Sigmoid colon (tissue), 7 donors: ENCODE data around the gene TIMP2. TPM values are rescaled to one million over a fixed set of nuclear protein-coding genes. Genes with fewer than 3 reads are reported as not detected.

Experiments used
- DNase-seq: peaks from one replicate; pipeline ENCODE4 v3.0.0-alpha.2; 2019
- H3K27ac ChIP-seq, 4 donors: fragments of 200-600 bp; sonication (generic); one replicate each; pipeline ENCODE4 v1.5.1; 2016 to 2019; ENCODE audit warnings: mild to moderate bottlenecking in 1 of 4
- H3K27me3 ChIP-seq, 3 donors: fragments of 200-600 bp; sonication (generic); one replicate each; pipeline ENCODE4 v1.5.1; 2019; ENCODE audit warnings: mild to moderate bottlenecking in 1 of 3
- H3K36me3 ChIP-seq, 4 donors: fragments of 200-600 bp; sonication (generic); one replicate each; pipeline ENCODE4 v1.5.1; 2016 to 2019
- H3K4me1 ChIP-seq, 4 donors: fragments of 200-600 bp; sonication (generic); one replicate each; pipeline ENCODE4 v1.5.1; 2017 to 2019
- H3K4me3 ChIP-seq, 4 donors: fragments of 200-600 bp; sonication (generic); one replicate each; pipeline ENCODE4 v1.5.1; 2017 to 2019; ENCODE audit warnings: mild to moderate bottlenecking in 2 of 4, moderate library complexity in 1 of 4
- H3K9me3 ChIP-seq, 4 donors: fragments of 200-600 bp in 3 of 4; sonication (generic) in 3 of 4; one replicate each; pipeline versions ENCODE4 v1.5.1 to v1.6.1; 2013 to 2019
- EP300 ChIP-seq, 4 donors: sonication (generic); formaldehyde crosslinking; IDR thresholded peaks; one replicate each; pipeline ENCODE4 v1.6.1; 2017; ENCODE audit warnings: antibody characterized with exemption in 4 of 4
- POLR2A ChIP-seq, 2 donors: fragments of 450-650 bp; IDR thresholded peaks; one replicate each; pipeline ENCODE4 v1.6.1; 2016; ENCODE audit warnings: antibody characterized with exemption in 2 of 2, mild to moderate bottlenecking in 2 of 2, moderate library complexity in 2 of 2
- POLR2AphosphoS5 ChIP-seq, 4 donors: sonication (generic); formaldehyde crosslinking; IDR thresholded peaks; one replicate each; pipeline ENCODE4 v1.6.1; 2017; ENCODE audit warnings: antibody characterized with exemption in 4 of 4
- WGBS, 2 donors: extraction: QIAGEN DNeasy Blood & Tissue Kit; methylation state at CpG; one replicate each; pipeline ENCODE4 v1.1.7; 2013; 5-methylcytosine and 5-hydroxymethylcytosine counted together
- intact Hi-C: fragments of 100-400 bp; cut with DNase I; formaldehyde crosslinking; loops from one replicate; pipeline ENCODE4 v1.15.1; 2023
- polyA plus RNA-seq, 3 donors: library from polyadenylated mRNA; stranded (reverse); fragments of 200-250 nt; gene quantifications; one replicate each; pipeline ENCODE4 v1.2.3, GENCODE V29; 2013
- total RNA-seq, 4 donors: library from RNA; depleted of rRNA; stranded (reverse); fragments of >200 nt; gene quantifications; one replicate each; pipeline ENCODE4 v1.1.0, GENCODE V29; 2016
- TF ChIP-seq, protein P1 (sequence below), 4 experiments: fragments of 450-650 bp in 3 of 4; fragments of 200-600 bp in 1 of 4; IDR thresholded peaks; one replicate each; pipeline ENCODE4 v1.5.1; 2016 to 2019; ENCODE audit warnings: antibody characterized with exemption in 4 of 4, mild to moderate bottlenecking in 3 of 4, moderate library complexity in 2 of 4
- donor health status: healthy with polysubstance abuse.
- donor health status: Bipolar disorder and iron deficiency.
- donor health status: healthy.

TIMP2 gene
- total and polyA plus RNA-seq, 7 donors: 16.4 to 227 (median 142) TPM

DNA sequence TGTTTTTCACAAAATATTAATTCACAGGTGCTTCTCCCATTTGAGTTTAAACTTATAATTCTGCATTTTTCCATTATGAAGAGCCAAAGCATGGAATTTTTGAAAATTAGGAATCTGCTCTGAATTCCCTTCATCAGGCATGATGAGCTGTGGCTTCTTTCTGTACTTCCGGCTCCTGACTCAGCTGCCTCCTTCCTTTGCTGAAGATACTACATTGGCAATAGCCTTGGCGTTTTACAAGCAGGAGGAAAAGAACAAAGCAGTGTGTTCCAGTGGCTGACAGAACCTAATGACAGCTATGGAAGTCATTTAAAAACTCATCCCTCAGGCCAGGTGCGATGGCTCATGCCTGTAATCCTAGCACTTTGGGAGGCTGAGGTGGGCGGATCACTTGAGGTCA is 66.1 kb downstream of the TIMP2 start:
- Histone ChIP-seq H3K4me1 (peaks cover 0 to 19% (median 14%) of the 10 kb centered on the region in 4 donors), H3K4me3 (no peak overlapping the region), H3K27ac (no peak overlapping the region), H3K27me3 (no peaks in the 10 kb centered on the region), H3K36me3 (peaks cover 12 to 73% (median 28%) of the 10 kb centered on the region in 4 donors), H3K9me3 (no peaks in the 10 kb centered on the region)
- intact Hi-C loops: no loop called here
- TF ChIP-seq, protein P1, sequence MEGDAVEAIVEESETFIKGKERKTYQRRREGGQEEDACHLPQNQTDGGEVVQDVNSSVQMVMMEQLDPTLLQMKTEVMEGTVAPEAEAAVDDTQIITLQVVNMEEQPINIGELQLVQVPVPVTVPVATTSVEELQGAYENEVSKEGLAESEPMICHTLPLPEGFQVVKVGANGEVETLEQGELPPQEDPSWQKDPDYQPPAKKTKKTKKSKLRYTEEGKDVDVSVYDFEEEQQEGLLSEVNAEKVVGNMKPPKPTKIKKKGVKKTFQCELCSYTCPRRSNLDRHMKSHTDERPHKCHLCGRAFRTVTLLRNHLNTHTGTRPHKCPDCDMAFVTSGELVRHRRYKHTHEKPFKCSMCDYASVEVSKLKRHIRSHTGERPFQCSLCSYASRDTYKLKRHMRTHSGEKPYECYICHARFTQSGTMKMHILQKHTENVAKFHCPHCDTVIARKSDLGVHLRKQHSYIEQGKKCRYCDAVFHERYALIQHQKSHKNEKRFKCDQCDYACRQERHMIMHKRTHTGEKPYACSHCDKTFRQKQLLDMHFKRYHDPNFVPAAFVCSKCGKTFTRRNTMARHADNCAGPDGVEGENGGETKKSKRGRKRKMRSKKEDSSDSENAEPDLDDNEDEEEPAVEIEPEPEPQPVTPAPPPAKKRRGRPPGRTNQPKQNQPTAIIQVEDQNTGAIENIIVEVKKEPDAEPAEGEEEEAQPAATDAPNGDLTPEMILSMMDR (IDR thresholded peaks at IDR 0.05): no peak
- TF ChIP-seq EP300 (IDR thresholded peaks at IDR 0.05) (no peak), POLR2A (IDR thresholded peaks at IDR 0.05) (no peak), POLR2AphosphoS5 (IDR thresholded peaks at IDR 0.05) (no peak)
- 85 to 91% methylated on average over 4 of the region's 4 CpGs for WGBS, 2 donors
- no peak for DNase-seq

- TF ChIP-seq EP300 (IDR thresholded peaks at IDR 0.05) (no peak), POLR2AphosphoS5 (IDR thresholded peaks at IDR 0.05) (no peak), POLR2A (IDR thresholded peaks at IDR 0.05) (no peak)
- TF ChIP-seq, protein P1 (IDR thresholded peaks at IDR 0.05): no peak
- no peak for DNase-seq
- Histone ChIP-seq H3K36me3 (peaks cover 12 to 75% (median 31%) of the 10 kb centered on the region in 4 donors), H3K27ac (no peak overlapping the region), H3K27me3 (no peaks in the 10 kb centered on the region), H3K9me3 (no peaks in the 10 kb centered on the region), H3K4me1 (peaks cover 0 to 11% (median 9%) of the 10 kb centered on the region in 4 donors), H3K4me3 (no peak overlapping the region)
- intact Hi-C loops: no loop called here
- 93 to 96% methylated on average over 14 of the region's 14 CpGs for WGBS, 2 donors
These were observed 67.9 kb downstream of the TIMP2 start for GRCh38 chr17:78857266-78857665.

DNA sequence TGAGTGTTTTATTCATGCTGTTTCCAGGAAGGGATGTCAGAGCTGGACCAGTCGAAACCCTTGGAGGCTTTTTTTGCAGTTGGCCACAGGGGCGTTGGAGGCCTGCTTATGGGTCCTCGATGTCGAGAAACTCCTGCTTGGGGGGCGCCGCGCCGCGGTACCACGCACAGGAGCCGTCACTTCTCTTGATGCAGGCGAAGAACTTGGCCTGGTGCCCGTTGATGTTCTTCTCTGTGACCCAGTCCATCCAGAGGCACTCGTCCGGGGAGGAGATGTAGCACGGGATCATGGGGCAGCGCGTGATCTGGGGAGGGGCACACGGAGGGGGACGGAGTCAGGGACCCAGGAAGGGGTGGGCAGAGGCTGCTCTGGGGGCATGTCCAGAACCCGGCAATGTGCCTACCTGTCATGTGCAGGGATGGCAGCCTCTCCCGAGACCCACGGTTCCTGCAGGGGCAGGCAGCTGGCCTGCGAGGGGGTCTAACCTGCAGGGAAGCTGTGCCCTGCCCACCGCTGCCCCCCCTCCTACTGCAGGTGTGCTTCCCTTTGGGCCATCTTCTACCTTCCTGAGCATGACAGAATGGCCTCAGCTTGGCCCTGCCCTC is 69.5 kb downstream of the TIMP2 start:
- no peak for DNase-seq
- Histone ChIP-seq H3K4me1 (no peaks in the 10 kb centered on the region), H3K9me3 (no peaks in the 10 kb centered on the region), H3K4me3 (no peak overlapping the region), H3K27ac (no peak overlapping the region), H3K36me3 (peaks cover 12 to 78% (median 31%) of the 10 kb centered on the region in 4 donors), H3K27me3 (no peaks in the 10 kb centered on the region)
- 94% methylated on average over 25 of the region's 25 CpGs for WGBS, 2 donors
- intact Hi-C loops: no loop called here
- no peak for TF ChIP-seq POLR2AphosphoS5 (IDR thresholded peaks at IDR 0.05)
- no peak for TF ChIP-seq EP300 (IDR thresholded peaks at IDR 0.05)
- TF ChIP-seq POLR2A (IDR thresholded peaks at IDR 0.05): no peak
- TF ChIP-seq, protein P1 (IDR thresholded peaks at IDR 0.05): no peak

- WGBS, 2 donors: 69 to 84% methylated on average over 9 of the region's 9 CpGs
- TF ChIP-seq POLR2AphosphoS5 (IDR thresholded peaks at IDR 0.05): peak in 1 of 4 donors; percentile 10
- TF ChIP-seq POLR2A (IDR thresholded peaks at IDR 0.05): no peak
- no peaks in the 10 kb centered on the region for H3K9me3 ChIP-seq
- intact Hi-C loops: no loop called here
- peaks cover 12 to 70% (median 31%) of the 10 kb centered on the region in 4 donors for H3K36me3 ChIP-seq
- H3K4me1 ChIP-seq: no peaks in the 10 kb centered on the region
- no peaks in the 10 kb centered on the region for H3K27me3 ChIP-seq
- no peak for DNase-seq
- H3K4me3 ChIP-seq: no peak overlapping the region
- H3K27ac ChIP-seq: no peak overlapping the region
These were observed 70.7 kb downstream of the TIMP2 start for GRCh38 chr17:78854508-78854907.

GRCh38 chr17:78853926-78854394 is 71.2 kb downstream of the TIMP2 start:
- TF ChIP-seq EP300 (IDR thresholded peaks at IDR 0.05): no peak
- TF ChIP-seq, protein P1 (IDR thresholded peaks at IDR 0.05): no peak
- TF ChIP-seq POLR2A (IDR thresholded peaks at IDR 0.05): no peak
- no peak for TF ChIP-seq POLR2AphosphoS5 (IDR thresholded peaks at IDR 0.05)
- Histone ChIP-seq H3K36me3 (peaks cover 12 to 69% (median 31%) of the 10 kb centered on the region in 4 donors), H3K4me3 (no peak overlapping the region), H3K9me3 (no peaks in the 10 kb centered on the region), H3K27me3 (no peaks in the 10 kb centered on the region), H3K27ac (no peak overlapping the region), H3K4me1 (no peaks in the 10 kb centered on the region)
- DNase-seq: no peak
- intact Hi-C loops: no loop called here
- WGBS, 2 donors: 16 to 48% methylated on average over 11 of the region's 11 CpGs
